ENCODE results near the gene KIF1A. TPM values are rescaled to one million over a fixed set of nuclear protein-coding genes. Genes with fewer than 3 reads are reported as not detected.

KIF1A gene
- total and polyA plus RNA-seq, 2 of the 13 experiments (the other 11 are each of a cell fraction or from before 2014, with no cell fraction given) = 0.01 TPM; not detected in 1

- no peaks in the 10 kb centered on the region for H4K20me1 ChIP-seq (ENCODE audit: insufficient read depth, low read length)
- CTCF ChIA-PET (ENCODE audit: low intra/inter-chr PET ratio, low total read pairs) = no interaction called here
- no peaks in the 10 kb centered on the region for H3K4me1 ChIP-seq (ENCODE audit: insufficient read depth, low read length)
- no peak for ATAC-seq
- H3K4me2 ChIP-seq (ENCODE audit: low read depth, low read length) = no peak overlapping the region
- BruUV-seq (replicated peaks) = no TSS peak
- intact Hi-C loops (cut with micrococcal nuclease; ENCODE audit: unreplicated experiment) (no loop called here), in situ Hi-C loops (cut with HindIII; ENCODE audit: extremely low pct_ligation_motif_present, low pct_unique_long_range_greater_than_20kb) (no loop called here)
- POLR2A ChIA-PET = no interaction called here
- H3K9me3 ChIP-seq (ENCODE audit: low read length) = no peaks in the 10 kb centered on the region
- no peak overlapping the region for H3K27ac ChIP-seq (ENCODE audit: extremely low read length, insufficient read depth, low read length)
- H3K27me3 ChIP-seq (ENCODE audit: control insufficient read depth in 1 of 2, insufficient read depth in 2 of 2, low read length in 2 of 2) = peaks cover 27 to 50% of the 10 kb centered on the region in 2 experiments
- FAIRE-seq = no peak
- no peaks in the 10 kb centered on the region for H3K79me2 ChIP-seq (ENCODE audit: insufficient read depth, low read length)
- no peak for DNase-seq (ENCODE audit: low spot score)
- no peak overlapping the region for H3K4me3 ChIP-seq (replicated peaks in 1 of 3; ENCODE audit: insufficient read depth in 1 of 3, low read depth in 2 of 3, low read length in 3 of 3)
- 43% methylated on average over 4 of the region's 9 CpGs for WGBS (ENCODE audit: low lambda C conversion rate)
- TF ChIP-seq ZNF431 (CRISPR knock-in tag; IDR thresholded peaks at IDR 0.05; ENCODE audit: borderline replicate concordance, low read depth) (no peak), AGO2 (optimal IDR thresholded peaks at IDR 0.05; ENCODE audit: low read depth, low read length) (no peak)
- no peak overlapping the region for H2AFZ ChIP-seq (ENCODE audit: low read length)
- no peak overlapping the region for H3K9ac ChIP-seq (ENCODE audit: insufficient read depth, low read depth, low read length)
- no peaks in the 10 kb centered on the region for H3K36me3 ChIP-seq (replicated peaks in 1 of 2; ENCODE audit: control insufficient read depth in 1 of 2, insufficient read depth in 2 of 2, low read length in 2 of 2)
Measured at GRCh38 chr2:240688553-240688919, 131.5 kb downstream of the KIF1A start.

- H3K4me3 ChIP-seq (replicated peaks in 1 of 3; ENCODE audit: insufficient read depth in 1 of 3, low read depth in 2 of 3, low read length in 3 of 3) = no peak overlapping the region
- no TSS peak for BruUV-seq (replicated peaks)
- no peak overlapping the region for H2AFZ ChIP-seq (ENCODE audit: low read length)
- H3K27me3 ChIP-seq (ENCODE audit: control insufficient read depth in 1 of 2, insufficient read depth in 2 of 2, low read length in 2 of 2) = peaks cover 27 to 50% of the 10 kb centered on the region in 2 experiments
- no peaks in the 10 kb centered on the region for H3K79me2 ChIP-seq (ENCODE audit: insufficient read depth, low read length)
- H3K4me2 ChIP-seq (ENCODE audit: low read depth, low read length) = no peak overlapping the region
- in situ Hi-C loops (cut with HindIII; ENCODE audit: extremely low pct_ligation_motif_present, low pct_unique_long_range_greater_than_20kb) (no loop called here), intact Hi-C loops (cut with micrococcal nuclease; ENCODE audit: unreplicated experiment) (no loop called here)
- no peaks in the 10 kb centered on the region for H3K36me3 ChIP-seq (replicated peaks in 1 of 2; ENCODE audit: control insufficient read depth in 1 of 2, insufficient read depth in 2 of 2, low read length in 2 of 2)
- no peak for ATAC-seq
- no peaks in the 10 kb centered on the region for H3K9me3 ChIP-seq (ENCODE audit: low read length)
- H3K9ac ChIP-seq (ENCODE audit: insufficient read depth, low read depth, low read length) = no peak overlapping the region
- DNase-seq (ENCODE audit: low spot score) = no peak
- no peak for FAIRE-seq
- H3K4me1 ChIP-seq (ENCODE audit: insufficient read depth, low read length) = no peaks in the 10 kb centered on the region
- POLR2A ChIA-PET = no interaction called here
- WGBS (ENCODE audit: low lambda C conversion rate) = 6% methylated on average over 13 of the region's 14 CpGs
- CTCF ChIA-PET (ENCODE audit: low intra/inter-chr PET ratio, low total read pairs) = no interaction called here
- no peak overlapping the region for H3K27ac ChIP-seq (ENCODE audit: extremely low read length, insufficient read depth, low read length)
- H4K20me1 ChIP-seq (ENCODE audit: insufficient read depth, low read length) = no peaks in the 10 kb centered on the region
- TF ChIP-seq ZNF605 (CRISPR knock-in tag; IDR thresholded peaks at IDR 0.05) = no peak
- no peak for TF ChIP-seq CCDC6 (CRISPR knock-in tag; IDR thresholded peaks at IDR 0.05)
- TF ChIP-seq ZNF644 (CRISPR knock-in tag; IDR thresholded peaks at IDR 0.05; ENCODE audit: low read depth) = no peak
- TF ChIP-seq, protein P1, sequence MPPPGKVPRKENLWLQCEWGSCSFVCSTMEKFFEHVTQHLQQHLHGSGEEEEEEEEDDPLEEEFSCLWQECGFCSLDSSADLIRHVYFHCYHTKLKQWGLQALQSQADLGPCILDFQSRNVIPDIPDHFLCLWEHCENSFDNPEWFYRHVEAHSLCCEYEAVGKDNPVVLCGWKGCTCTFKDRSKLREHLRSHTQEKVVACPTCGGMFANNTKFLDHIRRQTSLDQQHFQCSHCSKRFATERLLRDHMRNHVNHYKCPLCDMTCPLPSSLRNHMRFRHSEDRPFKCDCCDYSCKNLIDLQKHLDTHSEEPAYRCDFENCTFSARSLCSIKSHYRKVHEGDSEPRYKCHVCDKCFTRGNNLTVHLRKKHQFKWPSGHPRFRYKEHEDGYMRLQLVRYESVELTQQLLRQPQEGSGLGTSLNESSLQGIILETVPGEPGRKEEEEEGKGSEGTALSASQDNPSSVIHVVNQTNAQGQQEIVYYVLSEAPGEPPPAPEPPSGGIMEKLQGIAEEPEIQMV (CRISPR knock-in tag; IDR thresholded peaks at IDR 0.05; ENCODE audit: low read depth) = no peak
- no peak for TF ChIP-seq AKAP8 (CRISPR knock-in tag; IDR thresholded peaks at IDR 0.05)
- TF ChIP-seq, protein P2, sequence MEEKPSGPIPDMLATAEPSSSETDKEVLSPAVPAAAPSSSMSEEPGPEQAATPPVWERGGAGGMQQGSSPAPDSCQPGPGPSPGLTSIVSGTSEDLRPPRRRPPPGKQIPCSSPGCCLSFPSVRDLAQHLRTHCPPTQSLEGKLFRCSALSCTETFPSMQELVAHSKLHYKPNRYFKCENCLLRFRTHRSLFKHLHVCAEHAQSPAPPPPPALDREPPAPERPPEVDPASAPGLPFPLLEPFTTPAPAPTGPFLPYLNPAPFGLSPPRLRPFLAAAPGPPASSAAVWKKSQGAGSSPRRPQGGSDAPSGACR (CRISPR knock-in tag; IDR thresholded peaks at IDR 0.05) = no peak
- no peak for TF ChIP-seq SNRNP70 (IDR thresholded peaks at IDR 0.05; ENCODE audit: low read depth, low read length)
- TF ChIP-seq, protein P3, sequence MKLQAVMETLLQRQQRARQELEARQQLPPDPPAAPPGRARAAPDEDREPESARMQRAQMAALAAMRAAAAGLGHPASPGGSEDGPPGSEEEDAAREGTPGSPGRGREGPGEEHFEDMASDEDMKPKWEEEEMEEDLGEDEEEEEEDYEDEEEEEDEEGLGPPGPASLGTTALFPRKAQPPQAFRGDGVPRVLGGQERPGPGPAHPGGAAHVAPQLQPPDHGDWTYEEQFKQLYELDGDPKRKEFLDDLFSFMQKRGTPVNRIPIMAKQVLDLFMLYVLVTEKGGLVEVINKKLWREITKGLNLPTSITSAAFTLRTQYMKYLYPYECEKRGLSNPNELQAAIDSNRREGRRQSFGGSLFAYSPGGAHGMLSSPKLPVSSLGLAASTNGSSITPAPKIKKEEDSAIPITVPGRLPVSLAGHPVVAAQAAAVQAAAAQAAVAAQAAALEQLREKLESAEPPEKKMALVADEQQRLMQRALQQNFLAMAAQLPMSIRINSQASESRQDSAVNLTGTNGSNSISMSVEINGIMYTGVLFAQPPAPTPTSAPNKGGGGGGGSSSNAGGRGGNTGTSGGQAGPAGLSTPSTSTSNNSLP (IDR thresholded peaks at IDR 0.05; ENCODE audit: low read depth, low read length) = no peak
- TF ChIP-seq EHMT2 (IDR thresholded peaks at IDR 0.05; ENCODE audit: borderline replicate concordance, low read depth, low read length) = no peak
- TF ChIP-seq ZNF530 (CRISPR knock-in tag; IDR thresholded peaks at IDR 0.05; ENCODE audit: low read depth) = no peak
- no peak for TF ChIP-seq MAFG (CRISPR knock-in tag; IDR thresholded peaks at IDR 0.05)
- no peak for TF ChIP-seq ZNF570 (CRISPR knock-in tag; IDR thresholded peaks at IDR 0.05; ENCODE audit: borderline replicate concordance)
- TF ChIP-seq KDM3A (CRISPR knock-in tag; IDR thresholded peaks at IDR 0.05; ENCODE audit: low read depth) = no peak
Measured at GRCh38 chr2:240687741-240688552, 132.1 kb downstream of the KIF1A start.
